GM18502 (cell line): ENCODE data around the gene PACC1.
"Not testable (repeated sequence)": the region's sequence is repeated elsewhere in the genome, so short reads cannot be mapped to it uniquely, and the experiment has no call there.

Experiments
- ATAC-seq: cut with Tn5 transposase; IDR thresholded peaks from one replicate; pipeline ENCODE4 v1.9.1; 2021; ENCODE audit warnings: mild to moderate bottlenecking; ENCODE audit not compliant: unreplicated experiment, poor library complexity

PACC1 gene

GRCh38 chr1:212351588-212352362, 62.9 kb downstream of the PACC1 start:
- ATAC-seq = no peak

- ATAC-seq = no peak
Measured at GRCh38 chr1:212346601-212347000, 68.1 kb downstream of the PACC1 start.

GRCh38 chr1:212344905-212345304, 69.8 kb downstream of the PACC1 start:
- ATAC-seq = no peak

- no peak for ATAC-seq
Measured at GRCh38 chr1:212341090-212341489, 73.6 kb downstream of the PACC1 start.

GRCh38 chr1:212329105-212329504, 85.6 kb downstream of the PACC1 start:
- ATAC-seq = no peak

GRCh38 chr1:212328248-212328647, 86.4 kb downstream of the PACC1 start:
- no peak for ATAC-seq

GRCh38 chr1:212326541-212326940, 88.1 kb downstream of the PACC1 start:
- ATAC-seq = no peak

GRCh38 chr1:212323066-212323465, 91.6 kb downstream of the PACC1 start:
- ATAC-seq = no peak

- ATAC-seq = not testable (repeated sequence)
Measured at GRCh38 chr1:212321031-212321430, 93.7 kb downstream of the PACC1 start.

- no peak for ATAC-seq
Measured at GRCh38 chr1:212317916-212318315, 96.8 kb downstream of the PACC1 start.

GRCh38 chr1:212315907-212316306, 98.8 kb downstream of the PACC1 start:
- ATAC-seq = no peak

GRCh38 chr1:212315184-212315583, 99.5 kb downstream of the PACC1 start:
- no peak for ATAC-seq
